Chondrocyte (in vitro differentiated cells): ENCODE results near the gene TMPRSS7. TPM values are rescaled to one million over a fixed set of nuclear protein-coding genes. Genes with fewer than 3 reads are reported as not detected.
A peak's percentile ranks its signal among the peaks of the same experiment; 100 is the strongest.

ENCODE experiments used
- DNase-seq: peaks from one replicate; pipeline ENCODE4 v3.0.0; 2021; ENCODE audit warnings: mixed read lengths, low spot score
- H3K27ac Mint-ChIP-seq: one replicate; pipeline ENCODE4 v1.8.0; 2021; ENCODE audit warnings: mild to moderate bottlenecking, moderate library complexity, mixed read lengths; ENCODE audit not compliant: unreplicated experiment
- H3K27me3 Mint-ChIP-seq: 2 replicates; pipeline ENCODE4 v1.8.0; 2021; ENCODE audit warnings: low read depth, mixed read lengths
- H3K36me3 Mint-ChIP-seq: 2 replicates; pipeline ENCODE4 v1.8.0; 2021; ENCODE audit warnings: low read depth, mixed read lengths
- H3K4me1 Mint-ChIP-seq: 2 replicates; pipeline ENCODE4 v1.8.0; 2021; ENCODE audit warnings: low read depth, mild to moderate bottlenecking, mixed read lengths
- H3K4me3 Mint-ChIP-seq: one replicate; pipeline ENCODE4 v1.8.0; 2021; ENCODE audit warnings: mild to moderate bottlenecking, moderate library complexity, mixed read lengths; ENCODE audit not compliant: unreplicated experiment
- H3K9me3 Mint-ChIP-seq: 2 replicates; pipeline ENCODE4 v1.8.0; 2021; ENCODE audit warnings: low read depth, mixed read lengths
- CTCF ChIP-seq: fragments of 200-600 bp; sonication (generic); IDR thresholded peaks from 2 replicates; pipeline ENCODE4 v1.5.0; 2021; ENCODE audit warnings: antibody characterized with exemption, mild to moderate bottlenecking, moderate library complexity
- total RNA-seq: library from RNA; stranded (reverse); gene quantifications from 3 replicates; pipeline ENCODE4 v1.2.1, GENCODE V29; 2021

Gene TMPRSS7
- total RNA-seq, 1 donor from 2014 or later = not detected

GRCh38 chr3:112086875-112087524, 52.5 kb downstream of the TMPRSS7 start:
- Mint-ChIP-seq H3K36me3 (no peaks in the 10 kb centered on the region), H3K4me3 (peak overlapping the region; percentile 89), H3K27me3 (no peaks in the 10 kb centered on the region), H3K9me3 (no peaks in the 10 kb centered on the region), H3K27ac (peak overlapping the region; percentile 93), H3K4me1 (peaks cover 30% of the 10 kb centered on the region)
- DNase-seq = no peak
- no peak for TF ChIP-seq CTCF

GRCh38 chr3:112087746-112088145, 53.2 kb downstream of the TMPRSS7 start:
- DNase-seq = no peak
- H3K4me1 Mint-ChIP-seq = peaks cover 37% of the 10 kb centered on the region
- H3K27ac Mint-ChIP-seq = no peak overlapping the region
- no peaks in the 10 kb centered on the region for H3K36me3 Mint-ChIP-seq
- H3K27me3 Mint-ChIP-seq = no peaks in the 10 kb centered on the region
- no peak for TF ChIP-seq CTCF
- no peaks in the 10 kb centered on the region for H3K9me3 Mint-ChIP-seq
- peak overlapping the region; percentile 89 for H3K4me3 Mint-ChIP-seq

GRCh38 chr3:112088944-112089343, 54.4 kb downstream of the TMPRSS7 start:
- Mint-ChIP-seq H3K4me1 (peaks cover 45% of the 10 kb centered on the region), H3K27ac (no peak overlapping the region), H3K4me3 (no peak overlapping the region), H3K27me3 (no peaks in the 10 kb centered on the region), H3K9me3 (no peaks in the 10 kb centered on the region), H3K36me3 (no peaks in the 10 kb centered on the region)
- DNase-seq = no peak
- no peak for TF ChIP-seq CTCF

- Mint-ChIP-seq H3K36me3 (no peaks in the 10 kb centered on the region), H3K9me3 (no peaks in the 10 kb centered on the region), H3K27ac (no peak overlapping the region), H3K4me1 (peaks cover 47% of the 10 kb centered on the region), H3K27me3 (no peaks in the 10 kb centered on the region), H3K4me3 (no peak overlapping the region)
- no peak for TF ChIP-seq CTCF
- no peak for DNase-seq
Observed at GRCh38 chr3:112089956-112090886, 55.7 kb downstream of the TMPRSS7 start.

- Mint-ChIP-seq H3K27ac (no peak overlapping the region), H3K4me1 (peaks cover 52% of the 10 kb centered on the region), H3K4me3 (no peak overlapping the region)
Observed at GRCh38 chr3:112090887-112091586, 56.5 kb downstream of the TMPRSS7 start.

More at GRCh38 chr3:112090887-112091586, 56.5 kb downstream of the TMPRSS7 start:
- no peaks in the 10 kb centered on the region for H3K9me3 Mint-ChIP-seq
- no peaks in the 10 kb centered on the region for H3K36me3 Mint-ChIP-seq
- no peak for DNase-seq
- no peak for TF ChIP-seq CTCF
- H3K27me3 Mint-ChIP-seq = no peaks in the 10 kb centered on the region
